Breast epithelium (tissue), 4 donors: Measurements from ENCODE around the gene ASAP3. TPM values are rescaled to one million over a fixed set of nuclear protein-coding genes. Genes with fewer than 3 reads are reported as not detected.

Experiments used
- DNase-seq, 2 donors: peaks; one replicate each; pipeline ENCODE4 v3.0.0-alpha.2; 2019; ENCODE audit warnings: low spot score in 2 of 2
- H3K27ac ChIP-seq, 2 donors: fragments of 200-600 bp; sonication (generic) in 1 of 2; one replicate each; pipeline ENCODE4 v1.5.1; 2016 to 2019; ENCODE audit warnings: mild to moderate bottlenecking in 1 of 2
- H3K27me3 ChIP-seq, 2 donors: fragments of 200-600 bp; sonication (generic) in 1 of 2; one replicate each; pipeline versions ENCODE4 v1.5.1 to v1.6.0; 2017 to 2019; ENCODE audit warnings: control low read depth in 1 of 2, mild to moderate bottlenecking in 1 of 2
- H3K36me3 ChIP-seq: fragments of 200-600 bp; one replicate; pipeline ENCODE4 v1.5.1; 2019
- H3K4me1 ChIP-seq, 2 donors: fragments of 200-600 bp; sonication (generic); one replicate each; pipeline ENCODE4 v1.5.1; 2016 to 2019; ENCODE audit warnings: control low read depth in 1 of 2
- H3K4me3 ChIP-seq, 3 donors: fragments of 200-600 bp; sonication (generic); 1 replicate in 2 of 3; 2 replicates in 1 of 3; pipeline ENCODE4 v1.5.1; 2016 to 2019; ENCODE audit warnings: mild to moderate bottlenecking in 3 of 3, moderate library complexity in 2 of 3
- H3K9me3 ChIP-seq, 2 donors: fragments of 200-600 bp; sonication (generic) in 1 of 2; one replicate each; pipeline ENCODE4 v1.5.1; 2016 to 2019; ENCODE audit warnings: control low read depth in 1 of 2
- CTCF ChIP-seq, 3 donors: fragments of 450-650 bp; IDR thresholded peaks; one replicate each; pipeline ENCODE4 v1.5.1; 2016 to 2017; ENCODE audit warnings: antibody characterized with exemption in 3 of 3, mild to moderate bottlenecking in 3 of 3, moderate library complexity in 3 of 3
- POLR2A ChIP-seq: fragments of 450-650 bp; IDR thresholded peaks from one replicate; pipeline ENCODE4 v1.6.1; 2016; ENCODE audit warnings: antibody characterized with exemption, mild to moderate bottlenecking, moderate library complexity
- POLR2AphosphoS5 ChIP-seq, 3 donors: sonication (generic); formaldehyde crosslinking; IDR thresholded peaks; one replicate each; pipeline ENCODE4 v1.6.1; 2017; ENCODE audit warnings: antibody characterized with exemption in 3 of 3
- intact Hi-C: fragments of 100-400 bp; cut with DNase I; formaldehyde crosslinking; loops from one replicate; pipeline ENCODE4 v1.15.1; 2023; ENCODE audit warnings: low total_unique reads
- total RNA-seq, 3 donors: library from RNA; depleted of rRNA; stranded (reverse); fragments of >200 nt; gene quantifications; one replicate each; pipeline ENCODE4 v1.1.0, GENCODE V29; 2016

Gene ASAP3
- total RNA-seq, 3 donors from 2014 or later: 47.7 to 61.6 (median 54.9) TPM

DNA sequence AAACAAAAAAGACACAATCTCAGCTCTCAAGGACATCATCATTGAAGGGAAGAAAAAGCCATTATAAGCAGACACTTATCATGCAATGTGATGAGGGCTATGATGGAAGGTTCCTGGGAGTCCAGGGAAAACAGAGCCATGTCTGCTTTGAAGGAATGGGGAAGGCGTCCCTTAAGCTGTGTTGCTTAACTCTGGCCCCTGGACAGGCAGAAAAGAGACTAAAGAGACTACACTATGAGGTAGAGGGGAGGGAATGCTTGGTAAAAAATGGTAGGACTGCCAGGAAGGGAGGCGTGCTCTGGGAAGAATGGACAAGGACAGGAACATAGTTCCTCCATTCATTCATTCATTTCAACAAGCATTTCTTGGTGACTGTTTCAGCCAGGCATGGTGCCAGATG lies 21.2 kb downstream of the ASAP3 start:
- Histone ChIP-seq H3K4me1 (no peaks in the 10 kb centered on the region), H3K4me3 (no peak overlapping the region), H3K27me3 (no peaks in the 10 kb centered on the region), H3K9me3 (no peaks in the 10 kb centered on the region), H3K36me3 (no peaks in the 10 kb centered on the region), H3K27ac (no peak overlapping the region)
- DNase-seq: no peak
- TF ChIP-seq POLR2A (no peak), POLR2AphosphoS5 (IDR thresholded peaks at IDR 0.05) (no peak), CTCF (IDR thresholded peaks at IDR 0.05) (no peak)
- intact Hi-C loops: no loop called here

DNA sequence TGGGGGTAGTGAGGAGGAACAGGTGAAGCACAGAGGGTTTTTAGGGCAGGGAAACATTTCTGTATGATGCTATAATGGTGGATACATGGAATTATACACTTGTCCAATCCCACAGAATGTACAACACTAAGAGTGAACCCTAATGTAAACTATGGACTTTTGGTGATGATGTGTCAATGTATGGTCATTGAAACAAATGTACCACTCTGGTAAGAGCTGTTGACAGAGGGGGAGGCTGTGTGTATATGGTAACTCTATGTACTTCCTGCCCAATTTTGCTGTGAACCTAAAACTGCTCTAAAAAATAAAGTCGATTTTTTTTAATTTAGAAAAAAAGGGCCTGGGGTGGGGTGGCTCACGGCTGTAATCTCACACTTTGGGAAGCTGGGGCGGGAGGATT lies 22.9 kb downstream of the ASAP3 start:
- H3K4me1 ChIP-seq: peaks cover 0 to 4% of the 10 kb centered on the region in 2 donors
- H3K36me3 ChIP-seq: no peaks in the 10 kb centered on the region
- H3K27ac ChIP-seq: no peak overlapping the region
- H3K4me3 ChIP-seq: no peak overlapping the region
- intact Hi-C loops: no loop called here
- no peak for DNase-seq
- H3K9me3 ChIP-seq: no peaks in the 10 kb centered on the region
- no peaks in the 10 kb centered on the region for H3K27me3 ChIP-seq
- TF ChIP-seq POLR2A: no peak
- TF ChIP-seq POLR2AphosphoS5 (IDR thresholded peaks at IDR 0.05): no peak
- TF ChIP-seq CTCF (IDR thresholded peaks at IDR 0.05): no peak

DNA sequence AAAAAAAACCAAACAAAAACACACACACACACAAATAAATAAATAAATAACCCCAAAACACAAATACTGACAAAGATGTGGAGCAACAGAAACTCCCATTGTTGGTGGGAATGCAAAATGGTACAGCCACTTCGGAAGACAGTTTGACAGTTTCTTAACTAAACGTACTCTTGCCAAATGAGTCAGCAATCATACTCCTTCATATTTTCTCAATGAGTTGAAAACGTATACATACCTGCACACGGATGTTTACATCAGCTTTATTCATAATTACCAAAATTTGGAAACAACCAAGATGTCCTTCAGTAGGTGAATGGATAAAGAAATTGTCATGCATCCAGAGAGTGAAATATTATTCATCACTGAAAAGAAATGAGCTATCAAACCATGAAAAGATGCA lies 23.5 kb downstream of the ASAP3 start:
- intact Hi-C loops: no loop called here
- Histone ChIP-seq H3K27me3 (no peaks in the 10 kb centered on the region), H3K4me1 (peaks cover 0 to 4% of the 10 kb centered on the region in 2 donors), H3K27ac (no peak overlapping the region), H3K4me3 (no peak overlapping the region), H3K9me3 (no peaks in the 10 kb centered on the region), H3K36me3 (no peaks in the 10 kb centered on the region)
- DNase-seq: no peak
- TF ChIP-seq POLR2A: no peak
- no peak for TF ChIP-seq POLR2AphosphoS5 (IDR thresholded peaks at IDR 0.05)
- TF ChIP-seq CTCF (IDR thresholded peaks at IDR 0.05): no peak

- no peaks in the 10 kb centered on the region for H3K36me3 ChIP-seq
- intact Hi-C loops: no loop called here
Observed at GRCh38 chr1:23459338-23459757, 24.6 kb downstream of the ASAP3 start.

GRCh38 chr1:23456226-23456625 lies 27.8 kb downstream of the ASAP3 start:
- peak overlapping the region; percentile 41 to 69 for H3K27ac ChIP-seq
- no peaks in the 10 kb centered on the region for H3K27me3 ChIP-seq
- H3K9me3 ChIP-seq: no peaks in the 10 kb centered on the region
- H3K4me3 ChIP-seq: no peak overlapping the region
- DNase-seq: no peak
- TF ChIP-seq POLR2A (no peak), POLR2AphosphoS5 (IDR thresholded peaks at IDR 0.05) (no peak), CTCF (IDR thresholded peaks at IDR 0.05) (no peak)
- intact Hi-C loops: no loop called here
- H3K4me1 ChIP-seq: peaks cover 5 to 17% of the 10 kb centered on the region in 2 donors
- H3K36me3 ChIP-seq: no peaks in the 10 kb centered on the region

More at GRCh38 chr1:23459338-23459757, 24.6 kb downstream of the ASAP3 start:
- Histone ChIP-seq H3K27ac (no peak overlapping the region), H3K9me3 (no peaks in the 10 kb centered on the region), H3K4me3 (no peak overlapping the region), H3K4me1 (peaks cover 0 to 4% of the 10 kb centered on the region in 2 donors), H3K27me3 (no peaks in the 10 kb centered on the region)
- DNase-seq: no peak
- TF ChIP-seq POLR2A (no peak), CTCF (IDR thresholded peaks at IDR 0.05) (no peak), POLR2AphosphoS5 (IDR thresholded peaks at IDR 0.05) (no peak)
